Karpas-422 (cell line): ENCODE results near the gene SIGLEC8. TPM values are rescaled to one million over a fixed set of nuclear protein-coding genes. Genes with fewer than 3 reads are reported as not detected.
"Not testable (repeated sequence)": the region's sequence is repeated elsewhere in the genome, so short reads cannot be mapped to it uniquely, and the experiment has no call there.

Experiments used
- DNase-seq: peaks from one replicate; pipeline ENCODE4 v3.0.0-alpha.2; 2015
- H2AFZ ChIP-seq: fragments of 200-600 bp; sonication (generic); 2 replicates; pipeline ENCODE4 v1.6.1; 2014; ENCODE audit warnings: antibody characterized with exemption, low read length, mixed read lengths
- H3K27ac ChIP-seq: fragments of 200-600 bp; sonication (generic); 2 replicates; pipeline ENCODE4 v1.5.1; 2014; ENCODE audit warnings: mild to moderate bottlenecking, low read length, moderate library complexity
- H3K27me3 ChIP-seq: fragments of 200-600 bp; sonication (generic); 2 replicates; pipeline ENCODE4 v1.6.1; 2014; ENCODE audit warnings: low read length, mixed read lengths
- H3K36me3 ChIP-seq: fragments of 200-600 bp; sonication (generic); 2 replicates; pipeline ENCODE4 v1.6.1; 2014; ENCODE audit warnings: low read length, mixed read lengths; ENCODE audit not compliant: insufficient read depth
- H3K4me1 ChIP-seq: fragments of 200-600 bp; sonication (generic); 2 replicates; pipeline ENCODE4 v1.6.1; 2014; ENCODE audit warnings: mild to moderate bottlenecking, low read length, mixed read lengths
- H3K4me2 ChIP-seq: fragments of 200-600 bp; sonication (generic); 2 replicates; pipeline ENCODE4 v1.6.1; 2014; ENCODE audit warnings: low read length, low read depth, mild to moderate bottlenecking; ENCODE audit not compliant: poor library complexity, severe bottlenecking
- H3K4me3 ChIP-seq: fragments of 200-600 bp; sonication (generic); 2 replicates; pipeline ENCODE4 v1.5.1; 2014; ENCODE audit warnings: mild to moderate bottlenecking, antibody characterized with exemption, low read length, mixed read lengths
- H3K79me2 ChIP-seq: fragments of 200-600 bp; sonication (generic); 2 replicates; pipeline ENCODE4 v1.6.1; 2014; ENCODE audit warnings: mild to moderate bottlenecking, low read length, mixed read lengths
- H3K9ac ChIP-seq: fragments of 200-600 bp; sonication (generic); 2 replicates; pipeline ENCODE4 v1.6.0; 2014; ENCODE audit warnings: low read length
- H3K9me2 ChIP-seq: fragments of 200-600 bp; sonication (generic), shearing (Covaris generic); replicated peaks from 2 replicates; pipeline ENCODE4 v1.6.0; 2014; ENCODE audit warnings: mild to moderate bottlenecking, low read length, moderate library complexity; ENCODE audit not compliant: insufficient read depth
- H3K9me3 ChIP-seq: fragments of 300-700, 200-600 bp; sonication (generic); 2 replicates; pipeline ENCODE4 v1.6.1; 2014; ENCODE audit warnings: low read length, mixed read lengths
- H4K20me1 ChIP-seq: fragments of 200-600 bp; sonication (generic); 2 replicates; pipeline ENCODE4 v1.6.1; 2014; ENCODE audit warnings: mild to moderate bottlenecking, antibody characterized with exemption, low read length, low read depth; ENCODE audit not compliant: insufficient read depth
- total RNA-seq: library from RNA; depleted of rRNA; stranded (reverse); fragments of >200 nt; shearing (Covaris generic); gene quantifications from 2 replicates; pipeline ENCODE4 v1.2.3, GENCODE V29; 2014; ENCODE audit warnings: low replicate concordance

Gene SIGLEC8
- total RNA-seq, 1 experiment from 2014 or later: not detected

DNA sequence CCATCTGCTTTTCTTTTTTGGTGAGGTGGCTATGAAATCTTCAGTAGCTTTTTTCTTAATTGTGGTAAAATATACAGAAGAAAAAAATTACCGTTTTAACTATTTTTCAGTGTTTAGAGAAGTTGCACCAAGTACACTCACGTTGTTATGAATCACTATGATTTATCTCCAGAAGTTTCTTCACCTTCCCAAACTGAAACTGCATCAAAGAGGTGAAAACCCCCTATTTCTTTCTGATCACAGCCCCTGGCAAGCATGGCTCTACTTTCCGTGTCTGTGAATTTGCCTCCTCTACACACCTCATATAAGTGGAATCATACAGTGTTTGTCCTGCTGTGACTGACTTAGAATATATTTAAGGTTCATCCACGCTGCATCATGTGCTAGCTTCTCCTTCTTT is 25.2 kb downstream of the SIGLEC8 start:
- Histone ChIP-seq H3K27ac (no peak overlapping the region), H3K79me2 (no peaks in the 10 kb centered on the region), H4K20me1 (no peaks in the 10 kb centered on the region), H3K4me3 (no peak overlapping the region), H3K9me2 (no peaks in the 10 kb centered on the region), H3K4me2 (no peak overlapping the region), H3K4me1 (peaks cover 6% of the 10 kb centered on the region), H2AFZ (no peak overlapping the region), H3K36me3 (no peaks in the 10 kb centered on the region), H3K9ac (no peak overlapping the region), H3K9me3 (no peaks in the 10 kb centered on the region), H3K27me3 (0 out of 2 replicates have a peak, but pooled peaks cover 2% of the 10 kb centered on the region)
- no peak for DNase-seq

- Histone ChIP-seq H3K9ac (no peak overlapping the region), H3K9me2 (no peaks in the 10 kb centered on the region), H3K27me3 (0 out of 2 replicates have a peak, but pooled peaks cover 2% of the 10 kb centered on the region), H3K4me3 (no peak overlapping the region), H4K20me1 (no peaks in the 10 kb centered on the region), H3K27ac (no peak overlapping the region), H3K4me2 (no peak overlapping the region), H3K9me3 (no peaks in the 10 kb centered on the region), H3K4me1 (no peaks in the 10 kb centered on the region), H3K79me2 (no peaks in the 10 kb centered on the region), H2AFZ (no peak overlapping the region), H3K36me3 (no peaks in the 10 kb centered on the region)
- DNase-seq: no peak
Measured at GRCh38 chr19:51431124-51431523, 27.1 kb downstream of the SIGLEC8 start.

- H3K4me3 ChIP-seq: no peak overlapping the region
- H3K9ac ChIP-seq: no peak overlapping the region
- H2AFZ ChIP-seq: no peak overlapping the region
- no peaks in the 10 kb centered on the region for H3K4me1 ChIP-seq
- no peaks in the 10 kb centered on the region for H3K9me2 ChIP-seq
- H3K4me2 ChIP-seq: no peak overlapping the region
- no peaks in the 10 kb centered on the region for H4K20me1 ChIP-seq
- 0 out of 2 replicates have a peak, but pooled peaks cover 2% of the 10 kb centered on the region for H3K27me3 ChIP-seq
- H3K9me3 ChIP-seq: no peaks in the 10 kb centered on the region
- H3K36me3 ChIP-seq: no peaks in the 10 kb centered on the region
- no peaks in the 10 kb centered on the region for H3K79me2 ChIP-seq
- H3K27ac ChIP-seq: no peak overlapping the region
- no peak for DNase-seq
Measured at GRCh38 chr19:51430221-51430620, 28.0 kb downstream of the SIGLEC8 start.

DNA sequence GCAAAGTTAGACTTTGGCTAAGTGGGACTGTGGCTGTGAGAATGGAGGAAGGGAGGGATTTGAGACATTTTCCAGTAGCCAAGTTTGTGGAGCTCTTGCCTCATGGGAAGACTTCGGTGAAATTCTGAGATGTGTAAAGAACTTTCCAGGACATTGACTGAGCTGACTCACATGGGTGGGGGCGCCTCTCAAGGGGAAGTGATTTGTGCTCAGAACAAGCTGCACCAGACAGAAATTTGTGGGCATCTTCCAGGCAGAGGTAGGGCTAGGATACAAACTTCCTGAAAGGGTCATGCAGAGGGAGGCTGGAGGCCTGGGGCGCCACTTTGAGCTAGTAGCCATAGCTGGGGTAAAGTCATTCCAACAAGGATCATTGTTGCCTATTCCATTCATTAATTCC is 31.1 kb downstream of the SIGLEC8 start:
- H3K79me2 ChIP-seq: no peaks in the 10 kb centered on the region
- no peak overlapping the region for H3K4me2 ChIP-seq
- H3K36me3 ChIP-seq: no peaks in the 10 kb centered on the region
- H3K27ac ChIP-seq: no peak overlapping the region
- H3K9me3 ChIP-seq: no peaks in the 10 kb centered on the region
- H3K4me3 ChIP-seq: no peak overlapping the region
- H4K20me1 ChIP-seq: no peaks in the 10 kb centered on the region
- no peaks in the 10 kb centered on the region for H3K9me2 ChIP-seq
- H3K4me1 ChIP-seq: peaks cover under 1% of the 10 kb centered on the region; the same call in 1 of the 2 replicates
- H2AFZ ChIP-seq: no peak overlapping the region
- H3K9ac ChIP-seq: no peak overlapping the region
- no peak for DNase-seq
- 0 out of 2 replicates have a peak, but pooled peaks cover 2% of the 10 kb centered on the region for H3K27me3 ChIP-seq

DNA sequence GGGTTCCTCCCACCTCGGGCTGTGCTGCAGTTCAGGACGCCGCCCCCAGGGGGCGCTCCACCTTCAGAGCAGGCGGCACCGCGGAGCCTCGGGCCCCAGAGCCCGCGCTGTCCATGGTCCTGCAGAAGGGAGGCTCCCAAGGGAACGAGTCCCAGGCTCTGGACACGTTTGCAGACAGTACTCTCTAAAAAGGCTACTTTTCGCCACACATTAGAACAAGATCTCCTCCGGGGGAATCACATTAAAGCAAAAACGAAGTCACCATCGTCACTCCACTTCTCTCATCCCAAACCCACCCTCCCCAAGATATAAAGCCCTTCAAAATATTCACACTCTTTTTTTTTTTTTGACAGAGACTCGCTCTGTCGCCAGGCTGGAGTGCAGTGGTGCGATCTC is 36.2 kb downstream of the SIGLEC8 start:
- H3K4me1 ChIP-seq: peaks cover 47% of the 10 kb centered on the region
- H3K27ac ChIP-seq: no peak overlapping the region
- H3K9ac ChIP-seq: peak overlapping the region; percentile 69; the same call in 1 of the 2 replicates
- no peak overlapping the region for H3K4me3 ChIP-seq
- no peaks in the 10 kb centered on the region for H3K9me3 ChIP-seq
- no peaks in the 10 kb centered on the region for H4K20me1 ChIP-seq
- no peaks in the 10 kb centered on the region for H3K27me3 ChIP-seq
- peaks cover 3% of the 10 kb centered on the region; the same call in 1 of the 2 replicates for H3K36me3 ChIP-seq
- peak; percentile 99 for DNase-seq
- peak overlapping the region; percentile 59 for H3K4me2 ChIP-seq
- H3K9me2 ChIP-seq: no peaks in the 10 kb centered on the region
- no peak overlapping the region for H2AFZ ChIP-seq
- peaks cover 4% of the 10 kb centered on the region for H3K79me2 ChIP-seq

DNA sequence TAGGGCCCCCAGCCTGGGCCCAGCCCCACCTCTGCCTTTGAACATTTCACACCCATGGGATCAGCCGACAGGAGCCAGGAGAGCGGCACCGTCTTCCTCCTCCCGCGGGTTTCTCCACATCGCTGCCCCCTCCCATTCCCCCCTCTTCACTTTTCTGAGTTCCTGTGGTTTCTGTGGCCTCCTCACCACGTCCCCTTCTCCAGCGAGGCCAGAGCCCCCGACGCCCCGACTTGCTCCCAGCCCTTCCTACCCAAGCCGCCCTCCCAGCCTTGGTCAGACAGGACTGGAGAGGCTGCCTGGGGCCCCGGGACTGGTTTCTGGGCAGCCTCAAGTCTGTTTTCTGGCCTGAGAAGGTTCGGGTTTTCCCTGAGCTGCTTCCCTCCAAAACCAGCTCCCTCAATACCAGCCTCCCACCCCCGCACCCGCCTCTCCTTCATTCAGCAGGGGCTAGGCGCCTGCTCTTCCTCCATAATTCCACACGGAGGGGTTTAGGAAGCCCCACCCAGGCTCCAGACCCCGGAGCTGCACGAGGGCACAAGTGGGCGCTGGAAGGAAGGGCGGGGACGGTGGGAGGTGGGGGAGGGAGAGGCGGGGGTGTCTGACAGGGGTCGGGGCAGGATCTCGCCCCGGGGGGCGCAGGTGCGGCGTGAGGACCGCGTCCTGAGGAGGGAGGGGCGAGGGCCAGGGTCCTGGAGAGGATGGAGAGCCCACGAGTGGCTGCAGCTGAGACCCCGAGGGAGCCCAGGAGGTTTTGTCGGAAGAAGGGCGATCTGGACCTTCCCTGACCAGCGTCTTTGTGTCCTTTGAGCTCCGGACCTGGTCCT is 36.8 kb downstream of the SIGLEC8 start:
- H2AFZ ChIP-seq: peak overlapping the region; percentile 70; the same call in 1 of the 2 replicates
- DNase-seq: peak; percentile 72
- H3K4me3 ChIP-seq: peak overlapping the region; percentile 36; the same call in 1 of the 2 replicates
- peak overlapping the region; percentile 59 for H3K4me2 ChIP-seq
- peak overlapping the region; percentile 69 for H3K9ac ChIP-seq
- H3K4me1 ChIP-seq: peaks cover 49% of the 10 kb centered on the region
- no peaks in the 10 kb centered on the region for H4K20me1 ChIP-seq
- no peaks in the 10 kb centered on the region for H3K9me2 ChIP-seq
- peak overlapping the region; percentile 96 for H3K27ac ChIP-seq
- no peaks in the 10 kb centered on the region for H3K27me3 ChIP-seq
- peaks cover 9% of the 10 kb centered on the region; the same call in 1 of the 2 replicates for H3K36me3 ChIP-seq
- peaks cover 10% of the 10 kb centered on the region for H3K79me2 ChIP-seq
- H3K9me3 ChIP-seq: no peaks in the 10 kb centered on the region

GRCh38 chr19:51420511-51420910 is 37.7 kb downstream of the SIGLEC8 start:
- H4K20me1 ChIP-seq, H3K27me3 ChIP-seq, H3K9me2 ChIP-seq, H2AFZ ChIP-seq, H3K9me3 ChIP-seq: not testable (repeated sequence)
- peak overlapping the region; percentile 59 for H3K4me2 ChIP-seq
- DNase-seq: peak; percentile 93
- H3K9ac ChIP-seq: peak overlapping the region; percentile 69
- H3K4me3 ChIP-seq: peak overlapping the region; percentile 23; the same call in 1 of the 2 replicates
- peak overlapping the region; percentile 96 for H3K27ac ChIP-seq
- H3K36me3 ChIP-seq: peaks cover 16% of the 10 kb centered on the region
- peaks cover 19% of the 10 kb centered on the region for H3K79me2 ChIP-seq
- H3K4me1 ChIP-seq: peaks cover 58% of the 10 kb centered on the region

- Histone ChIP-seq H3K27ac (peak overlapping the region; percentile 96), H3K79me2 (peaks cover 28% of the 10 kb centered on the region), H3K9ac (peak overlapping the region; percentile 97), H3K4me3 (no peak overlapping the region), H3K9me2 (no peaks in the 10 kb centered on the region), H2AFZ (no peak overlapping the region), H3K27me3 (no peaks in the 10 kb centered on the region), H3K4me1 (peaks cover 74% of the 10 kb centered on the region), H3K4me2 (peak overlapping the region; percentile 85), H4K20me1 (no peaks in the 10 kb centered on the region; the same call in 1 of the 2 replicates), H3K36me3 (peaks cover 32% of the 10 kb centered on the region), H3K9me3 (no peaks in the 10 kb centered on the region)
- DNase-seq: no peak
Measured at GRCh38 chr19:51418707-51419106, 39.5 kb downstream of the SIGLEC8 start.
